GM18907 (cell line): ENCODE results near the gene RSPH6A.

Experiments used
- ATAC-seq: cut with Tn5 transposase; IDR thresholded peaks from one replicate; pipeline ENCODE4 v1.9.1; 2021; ENCODE audit warnings: mild to moderate bottlenecking, moderate library complexity; ENCODE audit not compliant: unreplicated experiment

RSPH6A gene

DNA sequence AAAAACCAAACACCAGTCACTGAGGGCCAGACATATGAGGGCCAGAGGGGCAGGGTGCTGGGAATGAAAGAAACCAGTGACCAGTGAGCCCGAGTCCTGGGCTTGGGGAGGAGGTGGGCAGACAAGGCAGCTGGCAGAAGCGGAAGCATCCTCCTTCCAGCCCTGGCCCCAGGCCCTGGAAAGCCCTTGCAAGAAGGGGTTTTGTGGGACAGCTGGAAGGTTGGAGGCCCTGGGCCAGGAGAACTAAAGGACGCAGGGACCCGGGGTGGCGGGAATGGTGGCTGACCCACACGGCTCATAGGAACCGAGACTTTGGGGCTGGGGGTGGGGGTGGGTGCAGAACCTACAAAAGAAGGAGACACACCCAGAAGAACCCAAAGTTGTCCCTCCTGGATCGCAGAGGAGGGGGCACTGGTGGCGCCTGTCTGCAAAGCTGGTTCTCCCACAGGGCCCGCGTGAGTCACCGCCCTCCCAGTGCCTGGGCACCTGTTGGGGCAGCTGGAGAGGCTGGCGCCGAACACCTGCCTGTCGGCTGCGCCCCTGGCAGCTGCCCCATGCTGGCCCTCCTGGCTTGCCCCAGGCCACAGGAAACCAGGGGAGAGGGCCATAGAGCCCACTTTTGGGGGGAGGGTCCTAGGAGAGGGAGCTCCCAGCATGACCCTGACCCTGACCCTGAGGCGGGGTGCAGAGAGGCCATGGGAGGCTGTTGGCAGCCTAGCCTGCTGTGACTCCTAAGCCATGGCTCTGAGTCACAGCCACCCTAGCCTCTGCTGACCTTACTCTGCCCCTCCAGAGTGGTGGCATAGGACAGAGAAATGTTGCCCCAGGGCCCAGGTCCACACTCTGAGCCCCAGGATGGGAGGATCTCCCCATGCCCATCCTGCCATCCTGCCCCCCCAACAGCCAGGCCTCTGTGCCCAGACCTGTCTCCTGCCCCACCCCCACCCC is 33.6 kb downstream of the RSPH6A start:
- ATAC-seq = no peak

- no peak for ATAC-seq
Observed at GRCh38 chr19:45780448-45781213, 34.5 kb downstream of the RSPH6A start.

- no peak for ATAC-seq
Observed at GRCh38 chr19:45780146-45780447, 35.0 kb downstream of the RSPH6A start.

DNA sequence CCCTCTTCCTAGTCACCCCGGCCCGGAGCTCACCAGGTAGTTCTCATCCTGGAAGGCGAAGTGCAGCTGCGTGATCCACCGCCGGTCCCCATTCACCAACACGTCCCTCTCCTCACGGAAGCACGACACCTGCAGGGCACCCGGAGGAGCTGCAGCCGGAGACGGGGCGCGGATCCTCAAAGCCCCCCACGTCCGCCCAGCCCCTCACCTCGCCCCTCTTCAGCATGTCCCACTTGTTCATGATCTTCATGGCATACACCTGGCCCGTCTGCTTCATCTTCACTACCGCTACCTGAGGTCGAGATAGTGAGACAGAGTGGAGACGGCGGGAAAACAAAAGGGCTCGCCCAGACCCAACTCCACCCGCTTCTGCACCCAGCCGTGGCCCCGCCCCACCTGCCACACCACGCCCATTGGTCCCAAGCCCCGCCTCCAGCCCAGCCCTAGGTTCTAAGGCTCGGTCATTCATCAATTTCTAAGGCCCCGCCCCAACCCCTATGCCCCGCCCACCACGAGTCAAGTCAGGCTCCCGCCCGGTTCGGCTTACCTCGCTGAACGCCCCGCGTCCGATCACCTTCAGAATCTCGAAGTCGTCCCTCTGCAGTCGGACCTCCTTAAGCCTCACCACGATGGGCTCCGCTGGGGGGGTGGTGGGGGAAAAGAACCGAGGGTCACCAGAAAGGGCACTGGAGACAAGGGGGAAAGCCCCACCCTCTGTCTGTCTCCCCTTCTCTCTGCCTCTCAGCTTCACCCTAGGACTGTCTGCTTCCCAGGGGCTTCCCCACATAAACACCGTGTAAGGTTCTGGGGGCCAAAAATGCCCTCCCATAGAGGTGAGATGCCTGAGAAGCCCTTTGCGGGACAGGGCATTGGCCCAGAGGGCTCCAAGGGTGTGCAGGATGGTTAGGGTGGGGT is 35.6 kb downstream of the RSPH6A start:
- peak; percentile 70 for ATAC-seq

DNA sequence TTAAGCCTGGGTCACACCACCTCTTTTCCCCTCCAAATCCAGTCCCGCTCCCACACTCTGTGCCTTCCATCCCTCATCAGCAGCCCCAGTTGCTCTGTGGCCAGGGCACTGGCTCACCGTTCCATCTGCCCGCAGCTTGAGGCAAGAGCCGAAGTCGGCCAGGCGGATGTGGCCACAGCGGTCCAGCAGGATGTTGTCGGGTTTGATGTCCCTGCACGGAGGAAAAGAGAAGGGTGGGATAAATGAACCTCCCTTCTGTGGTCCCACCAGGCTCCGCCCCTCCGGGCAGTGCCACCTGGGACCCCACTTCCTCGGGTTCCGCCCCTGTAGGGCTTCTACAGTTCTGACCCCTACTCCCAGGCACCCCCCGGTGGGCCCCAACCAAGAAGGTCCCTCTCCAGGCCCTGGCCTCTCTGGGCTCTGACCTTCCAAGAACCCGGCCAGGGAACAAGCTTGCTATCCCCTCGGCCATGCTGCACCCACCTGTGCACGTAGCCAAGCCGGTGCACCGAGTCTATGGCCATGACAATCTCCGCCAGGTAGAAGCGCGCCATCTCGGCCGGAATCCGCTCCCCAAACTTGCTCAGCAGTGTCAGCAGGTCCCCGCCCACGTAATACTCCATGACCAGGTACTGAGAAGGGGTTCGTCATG is 37.0 kb downstream of the RSPH6A start:
- ATAC-seq = no peak

DNA sequence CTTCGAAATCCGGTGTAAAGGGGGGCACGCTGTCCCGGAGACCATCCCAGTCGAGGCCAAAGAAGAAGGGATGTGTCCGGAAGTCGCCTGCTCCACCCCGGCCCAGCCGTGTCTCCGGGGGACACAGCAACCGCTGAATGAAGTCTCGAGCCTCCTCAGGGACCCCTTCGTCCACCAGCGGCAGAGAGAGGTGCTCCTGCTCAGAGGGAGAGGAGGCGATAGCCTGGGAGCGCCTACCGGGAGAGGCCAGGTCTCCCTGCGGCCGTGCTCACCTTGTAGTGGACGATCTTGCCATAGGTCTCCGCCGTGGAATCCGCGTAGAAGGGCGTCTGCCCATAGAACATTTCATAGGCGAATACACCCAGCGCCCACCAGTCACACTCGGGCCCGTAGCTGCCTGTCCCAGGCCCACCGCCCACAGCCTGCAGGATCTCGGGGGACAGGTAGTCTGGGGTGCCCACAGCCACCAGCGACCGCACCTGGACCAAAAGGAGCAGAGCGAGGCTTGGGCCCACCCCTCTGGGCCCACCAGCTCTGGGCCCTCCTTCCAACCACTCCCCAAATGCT is 37.6 kb downstream of the RSPH6A start:
- ATAC-seq = no peak

- no peak for ATAC-seq
Observed at GRCh38 chr19:45774765-45775164, 40.3 kb downstream of the RSPH6A start.

GRCh38 chr19:45773384-45773783 is 41.7 kb downstream of the RSPH6A start:
- ATAC-seq = no peak

- no peak for ATAC-seq
Observed at GRCh38 chr19:45772912-45773311, 42.2 kb downstream of the RSPH6A start.

DNA sequence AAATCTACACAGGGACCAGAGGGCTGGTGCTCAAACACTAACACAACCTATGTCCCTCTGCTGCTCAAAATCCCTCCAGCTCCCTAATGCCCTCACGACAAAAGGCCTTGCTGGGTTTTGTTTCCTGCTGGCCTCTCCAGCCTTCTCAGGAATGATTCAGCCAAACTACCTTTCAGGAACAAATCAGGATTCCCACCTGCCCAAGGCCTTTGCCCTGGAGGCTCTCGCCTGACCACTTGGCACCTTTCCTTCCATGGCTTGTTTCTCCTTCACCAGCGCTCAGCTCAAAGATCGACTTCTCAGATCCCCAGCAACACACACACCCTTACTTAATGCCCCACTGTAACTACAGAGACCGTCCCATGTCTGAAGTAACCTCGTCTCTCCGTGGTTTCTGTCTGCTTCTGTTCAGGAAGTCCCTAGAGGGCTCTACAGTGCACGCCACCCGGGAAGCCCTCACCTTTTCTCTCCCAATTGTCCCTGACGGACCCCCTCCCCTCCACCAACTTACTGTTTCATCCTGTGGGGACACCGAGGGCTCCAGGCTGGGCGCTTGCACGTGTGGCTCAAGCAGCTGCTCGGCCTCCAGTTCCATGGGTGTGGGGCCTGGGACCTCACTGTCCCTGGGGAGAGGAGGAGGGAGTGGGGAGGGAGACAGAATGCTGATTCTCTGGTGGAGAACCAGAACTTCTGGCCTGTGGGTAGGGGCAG is 42.8 kb downstream of the RSPH6A start:
- no peak for ATAC-seq

DNA sequence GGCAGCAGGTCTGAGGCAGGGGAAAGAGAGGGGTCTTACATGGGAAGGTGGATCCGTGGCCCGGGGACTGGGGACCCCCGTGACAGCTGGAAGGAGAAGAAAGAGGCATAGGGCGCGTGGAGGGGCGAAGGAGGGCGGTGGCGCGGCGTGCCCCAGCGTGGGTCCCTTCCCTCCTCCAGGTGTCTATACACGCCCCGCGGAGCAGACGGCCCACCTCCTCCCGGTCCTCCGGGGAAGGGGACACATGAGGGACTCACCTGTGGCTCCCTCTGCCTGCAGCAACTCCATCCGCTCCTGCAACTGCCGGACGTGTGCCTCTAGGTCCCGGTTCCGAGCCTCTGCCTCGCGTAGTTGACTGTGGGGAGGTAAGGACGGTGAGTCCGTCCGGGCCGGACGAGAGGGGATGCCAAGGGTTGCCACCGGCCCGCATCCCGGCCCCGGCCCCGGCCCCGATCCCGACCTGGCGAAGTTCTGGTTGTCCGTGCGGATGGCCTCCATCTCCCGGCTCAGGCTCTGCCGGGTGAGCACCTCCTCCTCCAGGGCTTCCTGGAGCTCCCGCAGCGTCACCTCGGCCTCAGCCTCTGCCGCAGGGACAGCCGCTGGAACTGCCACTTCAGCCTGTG is 43.7 kb downstream of the RSPH6A start:
- no peak for ATAC-seq

DNA sequence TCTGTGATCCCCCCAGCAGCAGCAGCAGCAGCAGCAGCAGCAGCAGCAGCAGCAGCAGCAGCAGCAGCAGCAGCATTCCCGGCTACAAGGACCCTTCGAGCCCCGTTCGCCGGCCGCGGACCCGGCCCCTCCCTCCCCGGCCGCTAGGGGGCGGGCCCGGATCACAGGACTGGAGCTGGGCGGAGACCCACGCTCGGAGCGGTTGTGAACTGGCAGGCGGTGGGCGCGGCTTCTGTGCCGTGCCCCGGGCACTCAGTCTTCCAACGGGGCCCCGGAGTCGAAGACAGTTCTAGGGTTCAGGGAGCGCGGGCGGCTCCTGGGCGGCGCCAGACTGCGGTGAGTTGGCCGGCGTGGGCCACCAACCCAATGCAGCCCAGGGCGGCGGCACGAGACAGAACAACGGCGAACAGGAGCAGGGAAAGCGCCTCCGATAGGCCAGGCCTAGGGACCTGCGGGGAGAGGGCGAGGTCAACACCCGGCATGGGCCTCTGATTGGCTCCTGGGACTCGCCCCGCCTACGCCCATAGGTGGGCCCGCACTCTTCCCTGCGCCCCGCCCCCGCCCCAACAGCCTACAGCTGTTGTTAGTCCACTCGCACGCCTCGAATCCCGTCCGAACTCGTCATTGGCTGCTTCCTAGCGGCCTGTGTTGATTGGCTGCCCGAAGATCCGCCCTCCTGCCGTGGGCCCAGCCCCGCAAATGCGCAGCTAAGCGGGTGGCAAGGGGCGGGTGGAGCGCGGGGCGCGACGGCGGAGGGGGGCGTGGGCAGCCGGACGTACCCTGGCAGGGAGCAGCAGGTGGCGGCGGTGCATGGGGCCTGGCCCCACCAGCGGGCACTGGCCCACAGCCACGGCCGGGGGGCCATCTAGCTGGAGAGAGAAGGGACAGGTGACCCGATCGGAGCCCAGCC is 44.7 kb downstream of the RSPH6A start:
- ATAC-seq = peak; percentile 55

DNA sequence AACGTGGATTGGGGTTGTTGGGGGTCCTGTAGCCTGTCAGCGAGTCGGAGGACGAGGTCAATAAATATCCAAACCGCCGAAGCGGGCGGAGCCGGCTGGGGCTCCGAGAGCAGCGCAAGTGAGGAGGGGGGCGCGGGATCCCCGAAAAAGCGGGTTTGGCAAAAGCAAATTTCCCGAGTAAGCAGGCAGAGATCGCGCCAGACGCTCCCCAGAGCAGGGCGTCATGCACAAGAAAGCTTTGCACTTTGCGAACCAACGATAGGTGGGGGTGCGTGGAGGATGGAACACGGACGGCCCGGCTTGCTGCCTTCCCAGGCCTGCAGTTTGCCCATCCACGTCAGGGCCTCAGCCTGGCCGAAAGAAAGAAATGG is 45.3 kb downstream of the RSPH6A start:
- peak; percentile 12 for ATAC-seq

- peak; percentile 43 for ATAC-seq
Observed at GRCh38 chr19:45768984-45769782, 45.9 kb downstream of the RSPH6A start, which contains the start of gene SIX5. TSS of gene SIX5 (minus strand) at chr19:45769252. CDS start at chr19:45768844, 408 bp downstream.

- no peak for ATAC-seq
Observed at GRCh38 chr19:45768655-45768983, 46.5 kb downstream of the RSPH6A start.

GRCh38 chr19:45767881-45768654 is 47.0 kb downstream of the RSPH6A start:
- no peak for ATAC-seq
